HEK293 (cell line): Measurements from ENCODE around the gene TNFRSF25.

Source experiments
- CTCF ChIA-PET: fragments of 350-600 bp; formaldehyde crosslinking; extraction: SDS; loops from one replicate; lab custom pipeline; 2021; ENCODE audit warnings: antibody characterized with exemption; lab: Yijun Ruan, JAX
- POLR2A ChIA-PET: fragments of 300-600 bp; formaldehyde crosslinking; extraction: SDS; loops from one replicate; lab custom pipeline; 2020; ENCODE audit warnings: antibody characterized with exemption, inconsistent platforms; lab: Yijun Ruan, JAX
- H3K27ac ChIP-seq: fragments of 200-500 bp; sonication (Bioruptor generic); 2 replicates; pipeline ENCODE4 v1.5.1; 2014; ENCODE audit warnings: low read depth, low read length, control low read depth, inconsistent platforms; ENCODE audit errors: extremely low read depth
- H3K36me3 ChIP-seq, 2 experiments: fragments of 200-500 bp in 1 of 2; sonication (Bioruptor generic) in 1 of 2; 1 replicate in 1 of 2; 2 replicates in 1 of 2; pipeline ENCODE4 v1.5.1; 2014 to 2017; ENCODE audit warnings: inconsistent platforms in 2 of 2, low read length in 2 of 2; ENCODE audit not compliant: control insufficient read depth in 2 of 2, insufficient read depth in 1 of 2
- H3K4me1 ChIP-seq: fragments of 200-500 bp; sonication (Bioruptor generic); 2 replicates; pipeline ENCODE4 v1.5.1; 2014; ENCODE audit warnings: mild to moderate bottlenecking, low read length, inconsistent platforms; ENCODE audit not compliant: control insufficient read depth, insufficient read depth
- H3K4me3 ChIP-seq: 2 replicates; pipeline ENCODE4 v1.5.1; 2011; ENCODE audit warnings: low read depth, mild to moderate bottlenecking, control low read depth, low read length, moderate library complexity
- H3K9me3 ChIP-seq: fragments of 200-500 bp; sonication (Bioruptor generic); 2 replicates; pipeline ENCODE4 v1.5.1; 2014; ENCODE audit warnings: low read depth, low read length, inconsistent platforms; ENCODE audit not compliant: control insufficient read depth, insufficient read depth
- KLF8 ChIP-seq: fragments of 450-650 bp; formaldehyde crosslinking; IDR thresholded peaks from 2 replicates; pipeline ENCODE4 v1.5.1; 2016; ENCODE audit warnings: missing biosample characterization, missing genetic modification characterization
- MYNN ChIP-seq: fragments of 450-650 bp; formaldehyde crosslinking; IDR thresholded peaks from 2 replicates; pipeline ENCODE4 v1.5.1; 2016; ENCODE audit warnings: missing biosample characterization, missing genetic modification characterization, borderline replicate concordance
- ZBTB21 ChIP-seq: fragments of 450-650 bp; formaldehyde crosslinking; IDR thresholded peaks from 2 replicates; pipeline ENCODE4 v1.5.1; 2017; ENCODE audit warnings: missing biosample characterization, missing genetic modification characterization
- ZNF121 ChIP-seq: fragments of 450-650 bp; formaldehyde crosslinking; IDR thresholded peaks from 2 replicates; pipeline ENCODE4 v1.5.1; 2016; ENCODE audit warnings: missing biosample characterization, missing genetic modification characterization
- ZNF155 ChIP-seq: fragments of 450-650 bp; formaldehyde crosslinking; IDR thresholded peaks from 2 replicates; pipeline ENCODE4 v1.5.1; 2016; ENCODE audit warnings: missing biosample characterization, missing genetic modification characterization
- ZNF157 ChIP-seq: fragments of 450-650 bp; formaldehyde crosslinking; IDR thresholded peaks from 2 replicates; pipeline ENCODE4 v1.5.1; 2016; ENCODE audit warnings: missing biosample characterization, missing genetic modification characterization
- ZNF23 ChIP-seq: fragments of 450-650 bp; formaldehyde crosslinking; IDR thresholded peaks from 2 replicates; pipeline ENCODE4 v1.5.1; 2016; ENCODE audit warnings: missing biosample characterization, missing genetic modification characterization, borderline replicate concordance
- ZNF24 ChIP-seq: fragments of 450-650 bp; formaldehyde crosslinking; IDR thresholded peaks from 2 replicates; pipeline ENCODE4 v1.5.1; 2016; ENCODE audit warnings: missing biosample characterization, missing genetic modification characterization
- ZNF341 ChIP-seq: fragments of 450-650 bp; formaldehyde crosslinking; IDR thresholded peaks from 2 replicates; pipeline ENCODE4; 2016; ENCODE audit warnings: low read depth, missing biosample characterization, missing genetic modification characterization
- ZNF423 ChIP-seq: fragments of 450-650 bp; formaldehyde crosslinking; IDR thresholded peaks from 2 replicates; pipeline ENCODE4 v1.5.1; 2016; ENCODE audit warnings: missing biosample characterization, missing genetic modification characterization
- ZNF473 ChIP-seq: fragments of 450-650 bp; formaldehyde crosslinking; IDR thresholded peaks from 2 replicates; pipeline ENCODE4 v1.5.1; 2017; ENCODE audit warnings: missing biosample characterization, missing genetic modification characterization
- ZNF560 ChIP-seq: fragments of 450-650 bp; formaldehyde crosslinking; IDR thresholded peaks from 2 replicates; pipeline ENCODE4 v1.5.1; 2017; ENCODE audit warnings: missing biosample characterization, missing genetic modification characterization, borderline replicate concordance
- ZNF585B ChIP-seq: fragments of 450-650 bp; formaldehyde crosslinking; IDR thresholded peaks from 2 replicates; pipeline ENCODE4 v1.5.1; 2016; ENCODE audit warnings: missing biosample characterization, missing genetic modification characterization
- ZNF654 ChIP-seq: fragments of 450-650 bp; formaldehyde crosslinking; IDR thresholded peaks from 2 replicates; pipeline ENCODE4 v1.5.1; 2016; ENCODE audit warnings: low read depth, missing biosample characterization, missing genetic modification characterization
- ZNF768 ChIP-seq: fragments of 450-650 bp; formaldehyde crosslinking; IDR thresholded peaks from 2 replicates; pipeline ENCODE4 v1.5.1; 2018; ENCODE audit warnings: missing biosample characterization, mild to moderate bottlenecking, missing genetic modification characterization
- ZNF785 ChIP-seq: fragments of 450-650 bp; formaldehyde crosslinking; IDR thresholded peaks from 2 replicates; pipeline ENCODE4 v1.5.1; 2016; ENCODE audit warnings: missing biosample characterization, missing genetic modification characterization
- ZNF830 ChIP-seq: fragments of 450-650 bp; IDR thresholded peaks from 2 replicates; pipeline ENCODE4 v1.5.0; 2018; ENCODE audit warnings: missing biosample characterization, missing genetic modification characterization, low read depth, mild to moderate bottlenecking, moderate library complexity
- TF ChIP-seq, protein P1 (sequence below): fragments of 450-650 bp; formaldehyde crosslinking; optimal IDR thresholded peaks from 2 replicates; pipeline ENCODE3; 2016; ENCODE audit warnings: missing biosample characterization, mild to moderate bottlenecking, missing genetic modification characterization
- TF ChIP-seq, protein P2 (sequence below): sonication (generic); formaldehyde crosslinking; IDR thresholded peaks from 2 replicates; pipeline ENCODE4 v1.8.1; 2022; ENCODE audit warnings: mild to moderate bottlenecking, moderate library complexity, missing genetic modification reagents

The TNFRSF25 gene

DNA sequence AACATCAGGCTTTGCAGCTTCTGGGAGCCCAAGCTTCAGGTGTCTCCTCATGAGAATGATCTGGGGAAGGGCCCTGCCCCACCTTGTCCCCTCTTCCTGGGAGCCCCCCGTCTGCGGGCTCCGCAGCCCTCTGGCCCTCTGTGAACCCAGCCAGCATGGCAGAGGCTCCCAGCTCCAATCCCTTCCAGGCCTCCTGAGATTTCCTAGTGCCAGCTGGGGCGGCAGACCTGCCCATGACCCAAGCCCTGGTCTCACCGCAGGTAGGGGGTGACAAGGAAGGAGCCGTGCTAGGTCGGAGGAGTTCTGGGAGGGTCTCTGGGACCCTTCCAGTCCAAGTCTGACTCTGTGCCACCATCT lies 17.8 kb upstream of the TNFRSF25 start:
- ChIA-PET CTCF (interaction anchor here (0.8 to 1.8 kb wide), 4 partner anchors 8 to 237 kb away, joined by 4 to 10 read pairs (median 6); no protein-coding TSS in a partner anchor), POLR2A (no interaction called here)
- no peaks in the 10 kb centered on the region for H3K36me3 ChIP-seq
- no peak overlapping the region for H3K4me3 ChIP-seq
- H3K4me1 ChIP-seq: no peaks in the 10 kb centered on the region
- H3K9me3 ChIP-seq: no peaks in the 10 kb centered on the region
- no peak for TF ChIP-seq ZNF423 (tag by site-specific recombination)
- no peak for TF ChIP-seq ZNF24
- TF ChIP-seq ZNF157 (tag by site-specific recombination): no peak
- no peak for TF ChIP-seq ZNF830 (tag by site-specific recombination)
- TF ChIP-seq ZNF155 (tag by site-specific recombination): no peak
- TF ChIP-seq ZNF473: no peak
- TF ChIP-seq, protein P1, sequence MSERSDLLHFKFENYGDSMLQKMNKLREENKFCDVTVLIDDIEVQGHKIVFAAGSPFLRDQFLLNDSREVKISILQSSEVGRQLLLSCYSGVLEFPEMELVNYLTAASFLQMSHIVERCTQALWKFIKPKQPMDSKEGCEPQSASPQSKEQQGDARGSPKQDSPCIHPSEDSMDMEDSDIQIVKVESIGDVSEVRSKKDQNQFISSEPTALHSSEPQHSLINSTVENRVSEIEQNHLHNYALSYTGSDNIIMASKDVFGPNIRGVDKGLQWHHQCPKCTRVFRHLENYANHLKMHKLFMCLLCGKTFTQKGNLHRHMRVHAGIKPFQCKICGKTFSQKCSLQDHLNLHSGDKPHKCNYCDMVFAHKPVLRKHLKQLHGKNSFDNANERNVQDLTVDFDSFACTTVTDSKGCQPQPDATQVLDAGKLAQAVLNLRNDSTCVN (tag by site-specific recombination): no peak
- no peak for TF ChIP-seq ZNF560 (tag by site-specific recombination)
- TF ChIP-seq KLF8 (tag by site-specific recombination): no peak
- no peak for TF ChIP-seq ZNF654
- no peak for TF ChIP-seq ZNF785
- no peak for TF ChIP-seq ZNF23 (tag by site-specific recombination)
- no peak for TF ChIP-seq ZNF585B (tag by site-specific recombination)
- TF ChIP-seq, protein P2, sequence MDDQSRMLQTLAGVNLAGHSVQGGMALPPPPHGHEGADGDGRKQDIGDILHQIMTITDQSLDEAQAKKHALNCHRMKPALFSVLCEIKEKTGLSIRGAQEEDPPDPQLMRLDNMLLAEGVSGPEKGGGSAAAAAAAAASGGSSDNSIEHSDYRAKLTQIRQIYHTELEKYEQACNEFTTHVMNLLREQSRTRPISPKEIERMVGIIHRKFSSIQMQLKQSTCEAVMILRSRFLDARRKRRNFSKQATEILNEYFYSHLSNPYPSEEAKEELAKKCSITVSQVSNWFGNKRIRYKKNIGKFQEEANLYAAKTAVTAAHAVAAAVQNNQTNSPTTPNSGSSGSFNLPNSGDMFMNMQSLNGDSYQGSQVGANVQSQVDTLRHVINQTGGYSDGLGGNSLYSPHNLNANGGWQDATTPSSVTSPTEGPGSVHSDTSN (CRISPR knock-in tag): no peak
- no peak for TF ChIP-seq MYNN
- H3K27ac ChIP-seq: no peak overlapping the region

GRCh38 chr1:6483017-6483760 lies 17.2 kb upstream of the TNFRSF25 start:
- Histone ChIP-seq H3K36me3 (no peaks in the 10 kb centered on the region), H3K4me1 (no peaks in the 10 kb centered on the region), H3K9me3 (no peaks in the 10 kb centered on the region), H3K27ac (no peak overlapping the region), H3K4me3 (no peak overlapping the region)
- POLR2A ChIA-PET: no interaction called here
- CTCF ChIA-PET: interaction anchor here (1.7 to 1.8 kb wide), 2 partner anchors 163 to 236 kb away, joined by 6 to 10 read pairs; no protein-coding TSS in a partner anchor
- TF ChIP-seq ZNF121 (tag by site-specific recombination) (peak; percentile 95), ZBTB21 (tag by site-specific recombination) (no peak)

DNA sequence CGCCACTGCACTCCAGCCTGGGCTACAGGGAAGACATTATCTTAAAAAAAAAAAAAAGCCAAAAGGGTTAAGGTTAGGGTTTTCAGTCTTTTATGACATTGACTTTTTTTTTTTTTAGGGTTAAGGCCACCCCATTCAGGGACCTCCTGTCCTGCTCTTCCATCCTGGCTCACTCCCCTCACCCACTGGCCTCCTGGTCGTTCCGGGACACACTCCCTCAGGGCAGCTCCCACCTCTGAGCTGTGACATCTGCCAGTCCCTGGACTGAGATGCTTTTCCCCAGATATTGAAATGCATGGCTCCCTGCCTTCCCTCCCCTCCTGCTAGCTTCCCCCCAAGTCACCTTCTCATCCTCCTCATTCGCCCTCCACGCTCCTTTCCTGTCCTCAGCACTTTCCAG lies 15.8 kb upstream of the TNFRSF25 start:
- no peaks in the 10 kb centered on the region for H3K4me1 ChIP-seq
- ChIA-PET POLR2A (interaction anchor here (0.8 kb wide), 1 partner anchor 10 kb away, joined by 3 read pairs; no protein-coding TSS in a partner anchor), CTCF (interaction anchor here (0.5 to 0.9 kb wide), 3 partner anchors 13 to 165 kb away, joined by 3 read pairs; no protein-coding TSS in a partner anchor)
- TF ChIP-seq ZNF768 (tag by site-specific recombination) (no peak), ZNF341 (tag by site-specific recombination) (peak; percentile 67)
- no peaks in the 10 kb centered on the region for H3K36me3 ChIP-seq
- H3K27ac ChIP-seq: no peak overlapping the region
- H3K4me3 ChIP-seq: no peak overlapping the region
- no peaks in the 10 kb centered on the region for H3K9me3 ChIP-seq
